ENCODE measurements around the gene GJC2. TPM values are rescaled to one million over a fixed set of nuclear protein-coding genes. Genes with fewer than 3 reads are reported as not detected.

The GJC2 gene
- total RNA-seq, 1 experiment from 2014 or later = not detected

- no peaks in the 10 kb centered on the region for H3K9me2 ChIP-seq (replicated peaks; ENCODE audit: insufficient read depth, low read length)
- H3K9me3 ChIP-seq (ENCODE audit: low read length) = no peaks in the 10 kb centered on the region
- no peak overlapping the region for H3K4me3 ChIP-seq (ENCODE audit: low read length)
- no peak overlapping the region for H3K27ac ChIP-seq (ENCODE audit: low read length)
- no peak overlapping the region for H3K4me2 ChIP-seq (ENCODE audit: low read depth, low read length, poor library complexity, severe bottlenecking)
- no peak overlapping the region for H3K9ac ChIP-seq (ENCODE audit: low read length)
- no peaks in the 10 kb centered on the region for H3K27me3 ChIP-seq (ENCODE audit: low read length)
- no peaks in the 10 kb centered on the region for H3K79me2 ChIP-seq (ENCODE audit: low read length)
- H3K36me3 ChIP-seq (ENCODE audit: insufficient read depth, low read length) = no peaks in the 10 kb centered on the region
- H3K4me1 ChIP-seq (ENCODE audit: low read length) = no peaks in the 10 kb centered on the region
- H2AFZ ChIP-seq (ENCODE audit: low read length) = no peak overlapping the region
- no peaks in the 10 kb centered on the region for H4K20me1 ChIP-seq (ENCODE audit: insufficient read depth, low read depth, low read length)
- DNase-seq = no peak
These were observed 5.2 kb downstream of the GJC2 start for GRCh38 chr1:228154670-228155571.

- no peak overlapping the region for H3K27ac ChIP-seq (ENCODE audit: low read length)
- no peaks in the 10 kb centered on the region for H3K9me3 ChIP-seq (ENCODE audit: low read length)
- no peak overlapping the region for H3K4me3 ChIP-seq (ENCODE audit: low read length)
- no peaks in the 10 kb centered on the region for H3K36me3 ChIP-seq (ENCODE audit: insufficient read depth, low read length)
- H3K4me1 ChIP-seq (ENCODE audit: low read length) = no peaks in the 10 kb centered on the region
- no peaks in the 10 kb centered on the region for H3K9me2 ChIP-seq (replicated peaks; ENCODE audit: insufficient read depth, low read length)
- H2AFZ ChIP-seq (ENCODE audit: low read length) = no peak overlapping the region
- H3K27me3 ChIP-seq (ENCODE audit: low read length) = no peaks in the 10 kb centered on the region
- H3K79me2 ChIP-seq (ENCODE audit: low read length) = no peaks in the 10 kb centered on the region
- H3K9ac ChIP-seq (ENCODE audit: low read length) = no peak overlapping the region
- H4K20me1 ChIP-seq (ENCODE audit: insufficient read depth, low read depth, low read length) = no peaks in the 10 kb centered on the region
- no peak overlapping the region for H3K4me2 ChIP-seq (ENCODE audit: low read depth, low read length, poor library complexity, severe bottlenecking)
- no peak for DNase-seq
These were observed 6.1 kb downstream of the GJC2 start for GRCh38 chr1:228155596-228156514.

- Histone ChIP-seq H3K4me1 (ENCODE audit: low read length) (no peaks in the 10 kb centered on the region), H3K4me3 (ENCODE audit: low read length) (no peak overlapping the region), H3K27ac (ENCODE audit: low read length) (no peak overlapping the region), H3K79me2 (ENCODE audit: low read length) (no peaks in the 10 kb centered on the region), H4K20me1 (ENCODE audit: insufficient read depth, low read depth, low read length) (no peaks in the 10 kb centered on the region), H3K36me3 (ENCODE audit: insufficient read depth, low read length) (no peaks in the 10 kb centered on the region), H2AFZ (ENCODE audit: low read length) (no peak overlapping the region), H3K27me3 (ENCODE audit: low read length) (no peaks in the 10 kb centered on the region), H3K9me2 (replicated peaks; ENCODE audit: insufficient read depth, low read length) (no peaks in the 10 kb centered on the region), H3K9ac (ENCODE audit: low read length) (no peak overlapping the region), H3K4me2 (ENCODE audit: low read depth, low read length, poor library complexity, severe bottlenecking) (no peak overlapping the region), H3K9me3 (ENCODE audit: low read length) (no peaks in the 10 kb centered on the region)
- no peak for DNase-seq
These were observed 6.8 kb downstream of the GJC2 start for GRCh38 chr1:228156515-228156881.

GRCh38 chr1:228156941-228157728 lies 7.4 kb downstream of the GJC2 start:
- no peak overlapping the region for H3K27ac ChIP-seq (ENCODE audit: low read length)
- H4K20me1 ChIP-seq (ENCODE audit: insufficient read depth, low read depth, low read length) = no peaks in the 10 kb centered on the region
- no peak overlapping the region for H2AFZ ChIP-seq (ENCODE audit: low read length)
- no peak overlapping the region for H3K4me3 ChIP-seq (ENCODE audit: low read length)
- no peak overlapping the region for H3K4me2 ChIP-seq (ENCODE audit: low read depth, low read length, poor library complexity, severe bottlenecking)
- H3K9me2 ChIP-seq (replicated peaks; ENCODE audit: insufficient read depth, low read length) = no peaks in the 10 kb centered on the region
- H3K9me3 ChIP-seq (ENCODE audit: low read length) = no peaks in the 10 kb centered on the region
- no peaks in the 10 kb centered on the region for H3K27me3 ChIP-seq (ENCODE audit: low read length)
- no peaks in the 10 kb centered on the region for H3K79me2 ChIP-seq (ENCODE audit: low read length)
- H3K9ac ChIP-seq (ENCODE audit: low read length) = no peak overlapping the region
- DNase-seq = no peak
- H3K36me3 ChIP-seq (ENCODE audit: insufficient read depth, low read length) = no peaks in the 10 kb centered on the region
- no peaks in the 10 kb centered on the region for H3K4me1 ChIP-seq (ENCODE audit: low read length)

- H3K9me3 ChIP-seq (ENCODE audit: low read length) = no peaks in the 10 kb centered on the region
- no peak for DNase-seq
- no peaks in the 10 kb centered on the region for H3K27me3 ChIP-seq (ENCODE audit: low read length)
- H3K9me2 ChIP-seq (replicated peaks; ENCODE audit: insufficient read depth, low read length) = no peaks in the 10 kb centered on the region
- no peak overlapping the region for H3K4me2 ChIP-seq (ENCODE audit: low read depth, low read length, poor library complexity, severe bottlenecking)
- H3K36me3 ChIP-seq (ENCODE audit: insufficient read depth, low read length) = no peaks in the 10 kb centered on the region
- no peak overlapping the region for H3K4me3 ChIP-seq (ENCODE audit: low read length)
- H4K20me1 ChIP-seq (ENCODE audit: insufficient read depth, low read depth, low read length) = no peaks in the 10 kb centered on the region
- H3K79me2 ChIP-seq (ENCODE audit: low read length) = no peaks in the 10 kb centered on the region
- H3K4me1 ChIP-seq (ENCODE audit: low read length) = no peaks in the 10 kb centered on the region
- no peak overlapping the region for H3K27ac ChIP-seq (ENCODE audit: low read length)
- H2AFZ ChIP-seq (ENCODE audit: low read length) = no peak overlapping the region
- no peak overlapping the region for H3K9ac ChIP-seq (ENCODE audit: low read length)
These were observed 8.0 kb downstream of the GJC2 start for GRCh38 chr1:228157729-228158126.

- H3K4me1 ChIP-seq (ENCODE audit: low read length) = no peaks in the 10 kb centered on the region
These were observed 8.6 kb downstream of the GJC2 start for GRCh38 chr1:228158151-228159007.

GRCh38 chr1:228159008-228159665 lies 9.4 kb downstream of the GJC2 start:
- H3K4me2 ChIP-seq (ENCODE audit: low read depth, low read length, poor library complexity, severe bottlenecking) = no peak overlapping the region
- H4K20me1 ChIP-seq (ENCODE audit: insufficient read depth, low read depth, low read length) = no peaks in the 10 kb centered on the region
- no peaks in the 10 kb centered on the region for H3K9me2 ChIP-seq (replicated peaks; ENCODE audit: insufficient read depth, low read length)
- no peaks in the 10 kb centered on the region for H3K4me1 ChIP-seq (ENCODE audit: low read length)
- no peaks in the 10 kb centered on the region for H3K27me3 ChIP-seq (ENCODE audit: low read length)
- H3K9me3 ChIP-seq (ENCODE audit: low read length) = no peaks in the 10 kb centered on the region
- H3K79me2 ChIP-seq (ENCODE audit: low read length) = no peaks in the 10 kb centered on the region
- no peak overlapping the region for H2AFZ ChIP-seq (ENCODE audit: low read length)
- H3K36me3 ChIP-seq (ENCODE audit: insufficient read depth, low read length) = no peaks in the 10 kb centered on the region
- DNase-seq = no peak
- no peak overlapping the region for H3K27ac ChIP-seq (ENCODE audit: low read length)
- no peak overlapping the region for H3K9ac ChIP-seq (ENCODE audit: low read length)
- no peak overlapping the region for H3K4me3 ChIP-seq (ENCODE audit: low read length)

More at GRCh38 chr1:228158151-228159007, 8.6 kb downstream of the GJC2 start:
- H3K9me3 ChIP-seq (ENCODE audit: low read length) = no peaks in the 10 kb centered on the region
- no peaks in the 10 kb centered on the region for H3K36me3 ChIP-seq (ENCODE audit: insufficient read depth, low read length)
- no peak overlapping the region for H2AFZ ChIP-seq (ENCODE audit: low read length)
- no peaks in the 10 kb centered on the region for H4K20me1 ChIP-seq (ENCODE audit: insufficient read depth, low read depth, low read length)
- no peaks in the 10 kb centered on the region for H3K9me2 ChIP-seq (replicated peaks; ENCODE audit: insufficient read depth, low read length)
- no peak for DNase-seq
- no peak overlapping the region for H3K4me2 ChIP-seq (ENCODE audit: low read depth, low read length, poor library complexity, severe bottlenecking)
- H3K4me3 ChIP-seq (ENCODE audit: low read length) = no peak overlapping the region
- no peaks in the 10 kb centered on the region for H3K79me2 ChIP-seq (ENCODE audit: low read length)
- H3K9ac ChIP-seq (ENCODE audit: low read length) = no peak overlapping the region
- no peaks in the 10 kb centered on the region for H3K27me3 ChIP-seq (ENCODE audit: low read length)
- H3K27ac ChIP-seq (ENCODE audit: low read length) = no peak overlapping the region
